Measurements from ENCODE around the gene RNF19B. TPM values are rescaled to one million over a fixed set of nuclear protein-coding genes. Genes with fewer than 3 reads are reported as not detected.

RNF19B gene
- total and polyA plus RNA-seq, 2 of the 13 experiments (the other 11 are each of a cell fraction or from before 2014, with no cell fraction given): 15.3 to 22.5 TPM

- no peak for TF ChIP-seq RXRB (CRISPR knock-in tag; IDR thresholded peaks at IDR 0.05; ENCODE audit: borderline replicate concordance)
Measured at GRCh38 chr1:32918179-32918578, 46.4 kb downstream of the RNF19B start (continued).

- no peak overlapping the region for H3K4me3 ChIP-seq (replicated peaks in 1 of 3; ENCODE audit: insufficient read depth in 1 of 3, low read depth in 2 of 3, low read length in 3 of 3)
- no peak overlapping the region for H3K4me2 ChIP-seq (ENCODE audit: low read depth, low read length)
- H4K20me1 ChIP-seq (ENCODE audit: insufficient read depth, low read length): no peaks in the 10 kb centered on the region
- peaks cover 2 to 7% of the 10 kb centered on the region in 2 experiments; a peak in 2 of 5 replicates for H3K27me3 ChIP-seq (ENCODE audit: control insufficient read depth in 1 of 2, insufficient read depth in 2 of 2, low read length in 2 of 2)
- no peak overlapping the region for H3K9ac ChIP-seq (ENCODE audit: insufficient read depth, low read depth, low read length)
- H3K4me1 ChIP-seq (ENCODE audit: insufficient read depth, low read length): peaks cover 26% of the 10 kb centered on the region
- H2AFZ ChIP-seq (ENCODE audit: low read length): no peak overlapping the region
- H3K27ac ChIP-seq (ENCODE audit: extremely low read length, insufficient read depth, low read length): no peak overlapping the region
- no TSS peak for BruUV-seq (replicated peaks)
- POLR2A ChIA-PET: no interaction called here
- H3K79me2 ChIP-seq (ENCODE audit: insufficient read depth, low read length): no peaks in the 10 kb centered on the region
- TF ChIP-seq XRCC5 (optimal IDR thresholded peaks at IDR 0.05; ENCODE audit: low read length): no peak
- TF ChIP-seq ZSCAN29 (CRISPR knock-in tag; conservative IDR thresholded peaks at IDR 0.05): no peak
- TF ChIP-seq TBP (CRISPR knock-in tag; IDR thresholded peaks at IDR 0.05): no peak
- TF ChIP-seq ZNF556 (CRISPR knock-in tag; IDR thresholded peaks at IDR 0.05; ENCODE audit: borderline replicate concordance): no peak
- ATAC-seq (no peak), DNase-seq (ENCODE audit: low spot score) (no peak), FAIRE-seq (no peak)
- intact Hi-C loops (cut with micrococcal nuclease; ENCODE audit: unreplicated experiment) (no loop called here), in situ Hi-C loops (cut with HindIII; ENCODE audit: extremely low pct_ligation_motif_present, low pct_unique_long_range_greater_than_20kb) (no loop called here)
- no peaks in the 10 kb centered on the region for H3K36me3 ChIP-seq (replicated peaks in 1 of 2; ENCODE audit: control insufficient read depth in 1 of 2, insufficient read depth in 2 of 2, low read length in 2 of 2)
- CTCF ChIA-PET (ENCODE audit: low intra/inter-chr PET ratio, low total read pairs): no interaction called here
- no peaks in the 10 kb centered on the region for H3K9me3 ChIP-seq (ENCODE audit: low read length)
- WGBS (ENCODE audit: low lambda C conversion rate): 44% methylated on average over 6 of the region's 7 CpGs
Measured at GRCh38 chr1:32917521-32917920, 47.1 kb downstream of the RNF19B start.

- Histone ChIP-seq H3K4me1 (ENCODE audit: insufficient read depth, low read length) (peaks cover 26% of the 10 kb centered on the region), H3K36me3 (replicated peaks in 1 of 2; ENCODE audit: control insufficient read depth in 1 of 2, insufficient read depth in 2 of 2, low read length in 2 of 2) (no peaks in the 10 kb centered on the region), H3K27ac (ENCODE audit: extremely low read length, insufficient read depth, low read length) (no peak overlapping the region), H3K4me3 (replicated peaks in 1 of 3; ENCODE audit: insufficient read depth in 1 of 3, low read depth in 2 of 3, low read length in 3 of 3) (no peak overlapping the region), H3K9me3 (ENCODE audit: low read length) (no peaks in the 10 kb centered on the region), H3K4me2 (ENCODE audit: low read depth, low read length) (no peak overlapping the region), H3K9ac (ENCODE audit: insufficient read depth, low read depth, low read length) (no peak overlapping the region), H4K20me1 (ENCODE audit: insufficient read depth, low read length) (no peaks in the 10 kb centered on the region), H3K79me2 (ENCODE audit: insufficient read depth, low read length) (no peaks in the 10 kb centered on the region), H2AFZ (ENCODE audit: low read length) (no peak overlapping the region), H3K27me3 (ENCODE audit: control insufficient read depth in 1 of 2, insufficient read depth in 2 of 2, low read length in 2 of 2) (peaks cover 2 to 8% of the 10 kb centered on the region in 2 experiments; a peak in 3 of 5 replicates)
- in situ Hi-C loops (cut with HindIII; ENCODE audit: extremely low pct_ligation_motif_present, low pct_unique_long_range_greater_than_20kb) (no loop called here), intact Hi-C loops (cut with micrococcal nuclease; ENCODE audit: unreplicated experiment) (no loop called here)
- WGBS (ENCODE audit: low lambda C conversion rate): 67% methylated on average over 12 of the region's 12 CpGs
- POLR2A ChIA-PET: no interaction called here
- DNase-seq (ENCODE audit: low spot score): no peak
- CTCF ChIA-PET (ENCODE audit: low intra/inter-chr PET ratio, low total read pairs): no interaction called here
- no TSS peak for BruUV-seq (replicated peaks)
- ATAC-seq: no peak
- TF ChIP-seq ZNF337 (CRISPR knock-in tag; IDR thresholded peaks at IDR 0.05; ENCODE audit: borderline replicate concordance, low read depth): no peak
- TF ChIP-seq ZNF672 (CRISPR knock-in tag; IDR thresholded peaks at IDR 0.05): no peak
- TF ChIP-seq NFKBIZ (CRISPR knock-in tag; IDR thresholded peaks at IDR 0.05): no peak
- TF ChIP-seq CHD4 (IDR thresholded peaks at IDR 0.05; ENCODE audit: borderline replicate concordance, low read length): no peak
- no peak for TF ChIP-seq RXRA (CRISPR knock-in tag; IDR thresholded peaks at IDR 0.05)
- TF ChIP-seq SOX5 (CRISPR knock-in tag; IDR thresholded peaks at IDR 0.05; ENCODE audit: borderline replicate concordance): no peak
- FAIRE-seq: no peak
Measured at GRCh38 chr1:32915766-32916706, 48.6 kb downstream of the RNF19B start.
